ENCODE data around the gene LRBA.

The LRBA gene

DNA sequence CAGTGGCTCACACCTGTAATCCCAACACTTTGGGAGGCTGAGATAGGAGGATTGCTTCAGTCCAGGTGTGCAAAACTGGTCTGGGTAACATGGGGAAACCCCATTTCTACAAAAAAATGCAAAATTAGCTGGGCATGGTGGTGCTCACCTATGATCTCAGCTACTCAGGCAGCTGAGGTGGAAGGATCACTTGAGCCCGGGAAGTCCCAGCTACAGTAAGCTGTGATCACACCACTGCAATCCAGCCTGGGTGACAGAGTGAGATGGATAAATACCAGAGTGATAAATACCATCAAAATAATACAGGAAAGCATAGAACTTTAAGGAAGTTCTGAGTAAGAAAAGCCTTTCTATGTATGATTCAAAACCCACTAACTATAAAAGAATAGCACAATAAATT lies 52.8 kb downstream of the LRBA start:
- H2AFZ ChIP-seq (ENCODE audit: low read depth, low read length), result no peak overlapping the region
- no peaks in the 10 kb centered on the region for H4K20me1 ChIP-seq (ENCODE audit: insufficient read depth, low read length)
- no peak for ATAC-seq (ENCODE audit: insufficient read depth, low read depth)
- TF ChIP-seq, protein P1, sequence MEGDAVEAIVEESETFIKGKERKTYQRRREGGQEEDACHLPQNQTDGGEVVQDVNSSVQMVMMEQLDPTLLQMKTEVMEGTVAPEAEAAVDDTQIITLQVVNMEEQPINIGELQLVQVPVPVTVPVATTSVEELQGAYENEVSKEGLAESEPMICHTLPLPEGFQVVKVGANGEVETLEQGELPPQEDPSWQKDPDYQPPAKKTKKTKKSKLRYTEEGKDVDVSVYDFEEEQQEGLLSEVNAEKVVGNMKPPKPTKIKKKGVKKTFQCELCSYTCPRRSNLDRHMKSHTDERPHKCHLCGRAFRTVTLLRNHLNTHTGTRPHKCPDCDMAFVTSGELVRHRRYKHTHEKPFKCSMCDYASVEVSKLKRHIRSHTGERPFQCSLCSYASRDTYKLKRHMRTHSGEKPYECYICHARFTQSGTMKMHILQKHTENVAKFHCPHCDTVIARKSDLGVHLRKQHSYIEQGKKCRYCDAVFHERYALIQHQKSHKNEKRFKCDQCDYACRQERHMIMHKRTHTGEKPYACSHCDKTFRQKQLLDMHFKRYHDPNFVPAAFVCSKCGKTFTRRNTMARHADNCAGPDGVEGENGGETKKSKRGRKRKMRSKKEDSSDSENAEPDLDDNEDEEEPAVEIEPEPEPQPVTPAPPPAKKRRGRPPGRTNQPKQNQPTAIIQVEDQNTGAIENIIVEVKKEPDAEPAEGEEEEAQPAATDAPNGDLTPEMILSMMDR (IDR thresholded peaks at IDR 0.05; ENCODE audit: borderline replicate concordance, extremely low read depth, low read length, poor library complexity, severe bottlenecking), result no peak
- no peak for TF ChIP-seq EZH2 (IDR thresholded peaks at IDR 0.05; ENCODE audit: borderline replicate concordance, low read depth, low read length, severe bottlenecking)
- H3K36me3 ChIP-seq (ENCODE audit: insufficient read depth, low read length), result peaks cover 5% of the 10 kb centered on the region; the same call in 1 of the 2 replicates
- no peaks in the 10 kb centered on the region for H3K4me1 ChIP-seq (ENCODE audit: insufficient read depth, low read length)
- H3K27me3 ChIP-seq (ENCODE audit: insufficient read depth, low read length, poor library complexity), result no peaks in the 10 kb centered on the region
- H3K4me3 ChIP-seq (ENCODE audit: low read depth in 1 of 2, low read length in 2 of 2), result no peak overlapping the region
- H3K79me2 ChIP-seq (ENCODE audit: insufficient read depth, low read length), result no peaks in the 10 kb centered on the region
- no peak overlapping the region for H3K27ac ChIP-seq (ENCODE audit: low read length)
- H3K9me3 ChIP-seq (ENCODE audit: insufficient read depth, low read length, severe bottlenecking), result peaks cover 20% of the 10 kb centered on the region
- no peak overlapping the region for H3K9ac ChIP-seq (ENCODE audit: low read depth, low read length)
- no peak for DNase-seq
- no peak overlapping the region for H3K4me2 ChIP-seq (ENCODE audit: insufficient read depth, low read length)

DNA sequence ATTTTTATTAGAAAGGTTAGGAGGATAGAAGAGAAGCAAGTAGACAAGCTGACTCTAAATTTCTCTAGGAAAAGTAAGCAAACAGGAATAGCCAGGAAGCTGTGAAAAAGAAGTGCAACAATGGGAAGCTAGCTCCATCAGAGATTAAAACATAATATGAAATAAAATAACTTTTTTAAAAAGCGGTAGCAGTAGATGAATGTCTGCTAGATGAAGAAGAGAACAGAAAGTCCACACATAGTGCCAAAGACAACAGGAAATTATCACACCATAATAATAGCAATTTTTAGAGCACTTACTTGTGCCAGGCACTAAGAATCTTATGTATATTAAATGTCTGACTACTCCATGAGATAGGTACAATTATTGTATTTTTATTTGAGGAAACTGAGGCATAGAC lies 53.5 kb downstream of the LRBA start:
- Histone ChIP-seq H3K79me2 (ENCODE audit: insufficient read depth, low read length) (peaks cover 2% of the 10 kb centered on the region; the same call in 1 of the 2 replicates), H3K4me2 (ENCODE audit: insufficient read depth, low read length) (no peak overlapping the region), H3K4me1 (ENCODE audit: insufficient read depth, low read length) (no peaks in the 10 kb centered on the region), H3K9ac (ENCODE audit: low read depth, low read length) (no peak overlapping the region), H3K27ac (ENCODE audit: low read length) (no peak overlapping the region), H3K9me3 (ENCODE audit: insufficient read depth, low read length, severe bottlenecking) (peaks cover 27% of the 10 kb centered on the region), H3K4me3 (ENCODE audit: low read depth in 1 of 2, low read length in 2 of 2) (no peak overlapping the region), H2AFZ (ENCODE audit: low read depth, low read length) (no peak overlapping the region), H4K20me1 (ENCODE audit: insufficient read depth, low read length) (no peaks in the 10 kb centered on the region), H3K27me3 (ENCODE audit: insufficient read depth, low read length, poor library complexity) (no peaks in the 10 kb centered on the region), H3K36me3 (ENCODE audit: insufficient read depth, low read length) (peaks cover 5% of the 10 kb centered on the region; the same call in 1 of the 2 replicates)
- TF ChIP-seq EZH2 (IDR thresholded peaks at IDR 0.05; ENCODE audit: borderline replicate concordance, low read depth, low read length, severe bottlenecking), result no peak
- TF ChIP-seq, protein P1 (IDR thresholded peaks at IDR 0.05; ENCODE audit: borderline replicate concordance, extremely low read depth, low read length, poor library complexity, severe bottlenecking), result no peak
- ATAC-seq (ENCODE audit: insufficient read depth, low read depth) (no peak), DNase-seq (no peak)

DNA sequence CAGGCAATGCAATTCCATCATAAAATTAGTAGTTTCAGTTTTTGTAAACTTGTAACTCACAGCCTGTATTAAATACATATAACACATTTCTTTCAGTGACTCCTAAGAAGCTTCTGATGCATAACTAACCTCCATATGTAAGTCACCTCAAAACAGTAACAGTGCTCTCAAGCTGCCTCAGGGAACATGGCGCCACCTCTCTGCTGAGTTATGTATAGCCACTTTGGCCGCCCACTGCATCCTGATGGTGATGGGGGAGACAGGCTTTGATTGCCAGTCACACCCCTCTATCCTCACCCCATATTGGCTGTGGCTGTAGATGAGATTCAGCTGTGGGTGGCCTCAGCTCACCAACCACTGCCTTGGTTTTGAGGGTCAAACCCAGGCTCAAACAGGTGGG lies 54.3 kb downstream of the LRBA start:
- no peaks in the 10 kb centered on the region for H3K27me3 ChIP-seq (ENCODE audit: insufficient read depth, low read length, poor library complexity)
- H3K4me3 ChIP-seq (ENCODE audit: low read depth in 1 of 2, low read length in 2 of 2), result no peak overlapping the region
- H3K4me2 ChIP-seq (ENCODE audit: insufficient read depth, low read length), result no peak overlapping the region
- H2AFZ ChIP-seq (ENCODE audit: low read depth, low read length), result no peak overlapping the region
- H4K20me1 ChIP-seq (ENCODE audit: insufficient read depth, low read length), result no peaks in the 10 kb centered on the region
- H3K36me3 ChIP-seq (ENCODE audit: insufficient read depth, low read length), result peaks cover 5% of the 10 kb centered on the region; the same call in 1 of the 2 replicates
- H3K9me3 ChIP-seq (ENCODE audit: insufficient read depth, low read length, severe bottlenecking), result peaks cover 28% of the 10 kb centered on the region
- TF ChIP-seq, protein P1 (IDR thresholded peaks at IDR 0.05; ENCODE audit: borderline replicate concordance, extremely low read depth, low read length, poor library complexity, severe bottlenecking), result peak; percentile 53
- TF ChIP-seq EZH2 (IDR thresholded peaks at IDR 0.05; ENCODE audit: borderline replicate concordance, low read depth, low read length, severe bottlenecking), result no peak
- H3K27ac ChIP-seq (ENCODE audit: low read length), result no peak overlapping the region
- H3K9ac ChIP-seq (ENCODE audit: low read depth, low read length), result no peak overlapping the region
- ATAC-seq (ENCODE audit: insufficient read depth, low read depth), result peak; percentile 65
- no peaks in the 10 kb centered on the region for H3K4me1 ChIP-seq (ENCODE audit: insufficient read depth, low read length)
- peaks cover 2% of the 10 kb centered on the region; the same call in 1 of the 2 replicates for H3K79me2 ChIP-seq (ENCODE audit: insufficient read depth, low read length)
- DNase-seq, result peak; percentile 19
